B cell (primary cell): Measurements from ENCODE around the gene HSBP1. TPM values are rescaled to one million over a fixed set of nuclear protein-coding genes. Genes with fewer than 3 reads are reported as not detected.

Source experiments
- ATAC-seq: fragments of 200-7000 bp; cut with Tn5 transposase; one replicate; pipeline ENCODE4 v1.10.0; 2021; ENCODE audit warnings: low read depth, mild to moderate bottlenecking, moderate number of reproducible peaks, moderate library complexity
- CTCF ChIA-PET: fragments of 350-600 bp; sonication (Branson Sonifier 250); formaldehyde crosslinking; loops from one replicate; lab custom pipeline; 2021; ENCODE audit warnings: antibody characterized with exemption, inconsistent platforms; lab: Charles Lee
- POLR2A ChIA-PET: fragments of 350-600 bp; sonication (Branson Sonifier 250); formaldehyde crosslinking; loops from one replicate; lab custom pipeline; 2021; ENCODE audit warnings: antibody characterized with exemption; lab: Charles Lee
- DNase-seq: peaks from one replicate; pipeline ENCODE4 v3.0.0; 2013
- H2AFZ ChIP-seq: 2 replicates; pipeline ENCODE4 v1.6.1; 2012; ENCODE audit warnings: mild to moderate bottlenecking, low read depth, low read length; ENCODE audit not compliant: insufficient read depth, poor library complexity, severe bottlenecking
- H3K27ac ChIP-seq, 2 donors: 1 replicate in 1 of 2; 2 replicates in 1 of 2; pipeline ENCODE4 v1.5.1; 2012 to 2013; ENCODE audit warnings: low read length in 2 of 2, mild to moderate bottlenecking in 2 of 2, moderate library complexity in 1 of 2
- H3K27me3 ChIP-seq, 4 experiments: fragments of 200-600 bp in 1 of 4; sonication (generic) in 1 of 4; replicated peaks in 1 of 4; 1 replicate in 2 of 4; 2 replicates in 2 of 4; pipeline versions ENCODE4 v1.6.1 to v1.7.0; 2013 to 2016; ENCODE audit warnings: low read length in 3 of 4, mild to moderate bottlenecking in 2 of 4, mixed read lengths in 1 of 4, moderate library complexity in 1 of 4; ENCODE audit not compliant: insufficient read depth in 4 of 4, control insufficient read depth in 3 of 4; ENCODE audit errors: control extremely low read depth in 1 of 4
- H3K36me3 ChIP-seq, 2 experiments: replicated peaks in 1 of 2; 1 replicate in 1 of 2; 2 replicates in 1 of 2; pipeline versions ENCODE4 v1.6.1 to v1.7.1; 2013; ENCODE audit warnings: low read length in 1 of 2; ENCODE audit not compliant: insufficient read depth in 2 of 2, control insufficient read depth in 1 of 2; ENCODE audit errors: control extremely low read depth in 1 of 2, extremely low read depth in 1 of 2
- H3K4me1 ChIP-seq, 2 donors: fragments of 200-600 bp in 1 of 2; sonication (generic) in 1 of 2; 1 replicate in 1 of 2; 2 replicates in 1 of 2; pipeline versions ENCODE4 v1.5.1 to v1.6.1; 2013 to 2017; ENCODE audit warnings: low read length in 2 of 2; ENCODE audit not compliant: control insufficient read depth in 2 of 2, insufficient read depth in 2 of 2
- H3K4me2 ChIP-seq: replicated peaks from 2 replicates; pipeline ENCODE3; 2012; ENCODE audit warnings: mild to moderate bottlenecking, low read depth, low read length; ENCODE audit not compliant: poor library complexity, severe bottlenecking
- H3K4me3 ChIP-seq, 5 experiments: fragments of 200-600 bp in 1 of 5; sonication (generic) in 1 of 5; 1 replicate in 3 of 5; 2 replicates in 2 of 5; pipeline versions ENCODE4 v1.5.1 to v1.7.0; 2011 to 2016; ENCODE audit warnings: low read length in 4 of 5, mild to moderate bottlenecking in 4 of 5, low read depth in 2 of 5, control low read depth in 1 of 5, moderate library complexity in 1 of 5; ENCODE audit not compliant: insufficient read depth in 1 of 5; ENCODE audit errors: control extremely low read depth in 1 of 5, extremely low read depth in 1 of 5
- H3K79me2 ChIP-seq: fragments of 200-600 bp; sonication (generic); one replicate; pipeline ENCODE4 v1.6.0; 2016; ENCODE audit warnings: low read length; ENCODE audit not compliant: control insufficient read depth, insufficient read depth
- H3K9ac ChIP-seq: fragments of 200-600 bp; sonication (generic); 2 replicates; pipeline ENCODE4 v1.6.1; 2017; ENCODE audit warnings: mild to moderate bottlenecking, low read length, moderate library complexity
- H3K9me3 ChIP-seq, 3 donors: one replicate each; pipeline versions ENCODE4 v1.6.1 to v1.7.1; 2013; ENCODE audit warnings: low read length in 2 of 3; ENCODE audit not compliant: control insufficient read depth in 2 of 3, insufficient read depth in 1 of 3; ENCODE audit errors: control extremely low read depth in 1 of 3
- H4K20me1 ChIP-seq: 2 replicates; pipeline ENCODE4 v1.6.0; 2012; ENCODE audit warnings: mild to moderate bottlenecking, low read length; ENCODE audit not compliant: insufficient read depth, control insufficient read depth, poor library complexity, severe bottlenecking
- H3K27ac Mint-ChIP-seq: one replicate; pipeline ENCODE4 v1.8.0; 2021; ENCODE audit warnings: mixed read lengths
- H3K27me3 Mint-ChIP-seq: one replicate; pipeline ENCODE4 v1.8.0; 2021; ENCODE audit warnings: mixed read lengths
- H3K4me1 Mint-ChIP-seq: one replicate; pipeline ENCODE4 v1.8.0; 2021; ENCODE audit warnings: mixed read lengths
- H3K4me3 Mint-ChIP-seq: one replicate; pipeline ENCODE4 v1.8.0; 2021; ENCODE audit warnings: mixed read lengths
- H3K9me3 Mint-ChIP-seq: one replicate; pipeline ENCODE4 v1.8.0; 2022; ENCODE audit warnings: mixed read lengths; ENCODE audit not compliant: insufficient read depth
- EZH2 ChIP-seq: IDR thresholded peaks from 2 replicates; pipeline ENCODE4 v1.6.1; 2012; ENCODE audit warnings: borderline replicate concordance, low read depth, mild to moderate bottlenecking, moderate library complexity, low read length; ENCODE audit not compliant: insufficient read depth, poor library complexity, severe bottlenecking
- WGBS: methylation state at CpG from one replicate; pipeline ENCODE4 v1.1.5; 2013; ENCODE audit warnings: missing lambda C conversion rate; ENCODE audit not compliant: insufficient coverage; 5-methylcytosine and 5-hydroxymethylcytosine counted together
- intact Hi-C: fragments of 100-400 bp; cut with micrococcal nuclease; formaldehyde crosslinking; loops from one replicate; pipeline ENCODE4 v1.10.0; 2022
- polyA plus RNA-seq: library from polyadenylated mRNA; depleted of rRNA; stranded (reverse); fragments of >200 nt; gene quantifications from 2 replicates; pipeline ENCODE4 v1.2.3, GENCODE V29; 2012
- total RNA-seq, 2 donors: library from RNA; stranded (reverse); fragments of 120-200 nt in 1 of 2; gene quantifications; 1 replicate in 1 of 2; 2 replicates in 1 of 2; pipeline versions ENCODE4 v1.2.3 to v1.2.4, GENCODE V29; 2013 to 2022
- TF ChIP-seq, protein P1 (sequence below): fragments of 200-600 bp; IDR thresholded peaks from one replicate; pipeline ENCODE4 v1.8.0; 2022; ENCODE audit warnings: antibody characterized with exemption, mild to moderate bottlenecking

Gene HSBP1
- total and polyA plus RNA-seq, 2 donors (not counting 1 experiment from before 2014, with no cell fraction given), result 4.8 to 39.6 TPM

DNA sequence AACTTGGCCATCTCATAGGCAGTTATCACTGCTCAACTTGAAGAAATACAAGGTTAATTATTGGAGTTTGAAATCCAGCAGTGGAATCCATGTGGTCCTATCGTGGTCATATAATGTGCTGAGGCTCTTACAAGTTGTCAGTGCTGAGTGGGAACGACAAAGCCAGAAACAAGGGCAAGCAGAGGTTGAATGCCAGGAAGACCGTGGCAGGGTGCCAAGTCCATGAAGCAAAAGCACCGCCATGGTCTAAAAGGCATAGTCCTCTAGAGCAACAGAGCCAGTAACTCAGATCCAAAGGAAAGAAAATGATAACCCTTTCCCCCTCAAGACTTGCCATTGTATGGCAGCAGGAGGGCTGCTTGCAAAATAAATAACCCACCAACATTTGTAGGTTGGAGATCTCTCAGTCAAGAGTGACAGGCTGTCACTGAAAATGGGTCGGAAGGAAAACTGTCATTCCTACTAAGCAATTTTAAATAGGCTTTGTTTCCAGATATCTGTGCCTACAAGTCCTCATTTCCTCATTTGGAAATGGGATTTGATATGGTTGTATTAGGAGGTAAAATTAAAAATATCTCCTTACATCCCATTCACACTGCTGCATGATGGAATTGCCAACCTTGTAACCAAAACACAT is 36.4 kb upstream of the HSBP1 start:
- no peak overlapping the region for H3K4me3 Mint-ChIP-seq
- ATAC-seq (no peak), DNase-seq (no peak)
- H3K4me3 ChIP-seq, result no peak overlapping the region
- H3K9ac ChIP-seq, result no peak overlapping the region
- peaks cover 23 to 27% of the 10 kb centered on the region in 2 donors for H3K4me1 ChIP-seq
- CTCF ChIA-PET, result no interaction called here
- no peak overlapping the region for H2AFZ ChIP-seq
- H3K79me2 ChIP-seq, result no peaks in the 10 kb centered on the region
- no peaks in the 10 kb centered on the region for H3K36me3 ChIP-seq
- POLR2A ChIA-PET, result no interaction called here
- H3K4me1 Mint-ChIP-seq, result peaks cover 19% of the 10 kb centered on the region
- H3K27ac ChIP-seq, result no peak overlapping the region
- TF ChIP-seq, protein P1, sequence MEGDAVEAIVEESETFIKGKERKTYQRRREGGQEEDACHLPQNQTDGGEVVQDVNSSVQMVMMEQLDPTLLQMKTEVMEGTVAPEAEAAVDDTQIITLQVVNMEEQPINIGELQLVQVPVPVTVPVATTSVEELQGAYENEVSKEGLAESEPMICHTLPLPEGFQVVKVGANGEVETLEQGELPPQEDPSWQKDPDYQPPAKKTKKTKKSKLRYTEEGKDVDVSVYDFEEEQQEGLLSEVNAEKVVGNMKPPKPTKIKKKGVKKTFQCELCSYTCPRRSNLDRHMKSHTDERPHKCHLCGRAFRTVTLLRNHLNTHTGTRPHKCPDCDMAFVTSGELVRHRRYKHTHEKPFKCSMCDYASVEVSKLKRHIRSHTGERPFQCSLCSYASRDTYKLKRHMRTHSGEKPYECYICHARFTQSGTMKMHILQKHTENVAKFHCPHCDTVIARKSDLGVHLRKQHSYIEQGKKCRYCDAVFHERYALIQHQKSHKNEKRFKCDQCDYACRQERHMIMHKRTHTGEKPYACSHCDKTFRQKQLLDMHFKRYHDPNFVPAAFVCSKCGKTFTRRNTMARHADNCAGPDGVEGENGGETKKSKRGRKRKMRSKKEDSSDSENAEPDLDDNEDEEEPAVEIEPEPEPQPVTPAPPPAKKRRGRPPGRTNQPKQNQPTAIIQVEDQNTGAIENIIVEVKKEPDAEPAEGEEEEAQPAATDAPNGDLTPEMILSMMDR, result no peak
- no peak for TF ChIP-seq EZH2
- no peaks in the 10 kb centered on the region for H4K20me1 ChIP-seq
- peaks cover 0 to 2% (median 0%) of the 10 kb centered on the region in 4 experiments for H3K27me3 ChIP-seq
- H3K9me3 ChIP-seq, result no peaks in the 10 kb centered on the region
- no peak overlapping the region for H3K4me2 ChIP-seq
- H3K9me3 Mint-ChIP-seq, result no peaks in the 10 kb centered on the region
- no peak overlapping the region for H3K27ac Mint-ChIP-seq
- peaks cover 8% of the 10 kb centered on the region for H3K27me3 Mint-ChIP-seq
- 79% methylated on average over 4 of the region's 5 CpGs for WGBS
- intact Hi-C loops, result no loop called here

DNA sequence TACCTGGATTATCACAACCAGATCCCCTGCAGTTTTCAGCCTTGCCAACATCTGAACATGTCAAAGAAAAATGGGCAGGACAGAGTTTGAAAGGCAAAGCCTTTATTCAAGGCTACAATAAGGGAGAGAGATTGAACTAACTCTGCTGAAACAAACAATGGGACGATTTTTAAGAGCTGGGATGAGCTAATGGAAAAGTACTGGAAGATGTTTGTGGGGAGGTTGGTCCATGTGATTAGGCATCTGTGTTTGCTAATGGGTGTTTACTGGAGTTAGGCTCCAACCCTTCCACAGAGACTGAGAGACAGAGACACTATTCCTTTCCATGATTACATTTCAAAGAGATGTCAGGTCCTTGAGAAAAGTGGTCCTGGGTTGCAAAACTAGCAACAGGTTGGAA is 35.0 kb upstream of the HSBP1 start:
- H2AFZ ChIP-seq, result no peak overlapping the region
- no peaks in the 10 kb centered on the region for H3K9me3 ChIP-seq
- Mint-ChIP-seq H3K4me3 (no peak overlapping the region), H3K27me3 (peaks cover 14% of the 10 kb centered on the region), H3K27ac (no peak overlapping the region), H3K4me1 (peaks cover 19% of the 10 kb centered on the region), H3K9me3 (no peaks in the 10 kb centered on the region)
- H3K36me3 ChIP-seq, result no peaks in the 10 kb centered on the region
- peaks cover 23 to 27% of the 10 kb centered on the region in 2 donors for H3K4me1 ChIP-seq
- H3K4me2 ChIP-seq, result no peak overlapping the region
- no peaks in the 10 kb centered on the region for H3K79me2 ChIP-seq
- H3K4me3 ChIP-seq, result no peak overlapping the region
- H3K27ac ChIP-seq, result no peak overlapping the region
- WGBS, result 80% methylated on average over 1 of the region's 1 CpG
- ChIA-PET CTCF (no interaction called here), POLR2A (no interaction called here)
- intact Hi-C loops, result no loop called here
- DNase-seq, result no peak
- no peak for ATAC-seq
- H4K20me1 ChIP-seq, result no peaks in the 10 kb centered on the region
- peaks cover 0 to 2% (median 0%) of the 10 kb centered on the region in 4 experiments for H3K27me3 ChIP-seq
- no peak overlapping the region for H3K9ac ChIP-seq
- TF ChIP-seq EZH2, result no peak
- TF ChIP-seq, protein P1, result no peak
